ENCODE results near the gene DACT3. TPM values are rescaled to one million over a fixed set of nuclear protein-coding genes. Genes with fewer than 3 reads are reported as not detected.

The DACT3 gene
- total and polyA plus RNA-seq, 2 of the 4 experiments (the other 2 are of a cell fraction), result 1.6 to 4.9 TPM

- no peak overlapping the region for H2AK9ac ChIP-seq (replicated peaks; ENCODE audit: low read depth, low read length, poor library complexity)
- no peak overlapping the region for H4K8ac ChIP-seq (ENCODE audit: low read depth in 2 of 2, low read length in 2 of 2)
- no peak overlapping the region for H3K56ac ChIP-seq (ENCODE audit: extremely low read depth, insufficient read depth, low read length)
- no peak overlapping the region for H2BK120ac ChIP-seq (ENCODE audit: low read depth, low read length)
- intact Hi-C loops (cut with micrococcal nuclease), result no loop called here
- dilution Hi-C loops (cut with HindIII; ENCODE audit: low sequenced_read_pairs, unreplicated experiment), result no loop called here
- peaks cover 74% of the 10 kb centered on the region for H3K36me3 ChIP-seq (ENCODE audit: control insufficient read depth, insufficient read depth, low read length)
- H2AFZ ChIP-seq (replicated peaks; ENCODE audit: low read length, poor library complexity), result no peak overlapping the region
- 0 out of 2 replicates have a peak, but pooled peaks cover 8% of the 10 kb centered on the region for H3K9me1 ChIP-seq (ENCODE audit: insufficient read depth, low read length)
- H2BK20ac ChIP-seq (ENCODE audit: low read depth, low read length), result no peak overlapping the region
- ChIA-PET CTCF (no interaction called here), POLR2A (ENCODE audit: unreplicated experiment) (no interaction called here)
- H3K4ac ChIP-seq (ENCODE audit: low read depth, low read length), result no peak overlapping the region
- in situ Hi-C loops (cut with MboI; ENCODE audit: low sequenced_read_pairs), result no loop called here
- peaks cover 0 to 18% of the 10 kb centered on the region in 2 experiments; a peak in 3 of 4 replicates for H3K79me1 ChIP-seq (ENCODE audit: low read depth in 1 of 2, low read length in 2 of 2)
- H3K9ac ChIP-seq (ENCODE audit: low read depth, low read length), result no peak overlapping the region
- no peak overlapping the region; the same call in 1 of the 2 replicates for H2AK5ac ChIP-seq (ENCODE audit: low read depth, low read length)
- no peak overlapping the region for H3K27ac ChIP-seq (ENCODE audit: insufficient read depth, low read length)
- H2BK5ac ChIP-seq (ENCODE audit: low read depth, low read length, poor library complexity, severe bottlenecking), result no peak overlapping the region
- H3K23ac ChIP-seq (ENCODE audit: low read depth, low read length), result no peak overlapping the region
- TF ChIP-seq BHLHE40 (IDR thresholded peaks at IDR 0.05; ENCODE audit: low read depth, low read length) (no peak), MAZ (IDR thresholded peaks at IDR 0.05; ENCODE audit: borderline replicate concordance, low read depth, low read length) (no peak), CTCF (conservative IDR thresholded peaks at IDR 0.05; ENCODE audit: low read depth, low read length) (no peak), RCOR1 (IDR thresholded peaks at IDR 0.05; ENCODE audit: insufficient replicate concordance, low read length) (no peak), CEBPB (IDR thresholded peaks at IDR 0.05; ENCODE audit: low read depth, low read length) (no peak), USF2 (IDR thresholded peaks at IDR 0.05; ENCODE audit: low read depth, low read length) (no peak), CHD1 (IDR thresholded peaks at IDR 0.05; ENCODE audit: low read depth, low read length) (no peak), MXI1 (IDR thresholded peaks at IDR 0.05; ENCODE audit: borderline replicate concordance, low read depth, low read length) (no peak), RAD21 (IDR thresholded peaks at IDR 0.05; ENCODE audit: low read length) (no peak), SMC3 (IDR thresholded peaks at IDR 0.05; ENCODE audit: low read depth, low read length) (no peak), POLR2A (IDR thresholded peaks at IDR 0.05; ENCODE audit: low read depth, low read length) (no peak), NFE2L2 (IDR thresholded peaks at IDR 0.05; ENCODE audit: low read depth, low read length) (no peak), RFX5 (IDR thresholded peaks at IDR 0.05; ENCODE audit: low read depth, low read length) (no peak), ELK1 (IDR thresholded peaks at IDR 0.05; ENCODE audit: borderline replicate concordance, low read depth, low read length) (no peak), FOS (IDR thresholded peaks at IDR 0.05; ENCODE audit: low read depth, low read length) (no peak), MAFK (IDR thresholded peaks at IDR 0.05; ENCODE audit: low read depth, low read length) (no peak)
- DNase-seq (no peak), ATAC-seq (ENCODE audit: low read depth) (no peak)
- no peaks in the 10 kb centered on the region for H3K9me3 ChIP-seq (ENCODE audit: control insufficient read depth, insufficient read depth, low read length)
- no peaks in the 10 kb centered on the region for H3K4me1 ChIP-seq (ENCODE audit: control insufficient read depth, insufficient read depth, low read length)
- no peak overlapping the region for H3K18ac ChIP-seq (ENCODE audit: low read depth, low read length)
- no TSS peak for BruUV-seq (replicated peaks)
- H4K20me1 ChIP-seq (ENCODE audit: insufficient read depth, low read length), result peaks cover 19% of the 10 kb centered on the region; the same call in 1 of the 2 replicates
- H2BK15ac ChIP-seq (ENCODE audit: low read depth, low read length), result no peak overlapping the region
- no peak overlapping the region for H4K91ac ChIP-seq (ENCODE audit: insufficient read depth, low read depth, low read length)
- WGBS, 2 experiments (ENCODE audit: extremely low coverage in 2 of 2, insufficient read length in 1 of 2), result 73% methylated on average over 9 of the region's 9 CpGs; no CpG with 5 or more reads in 1 of the 2 experiments
- H3K4me2 ChIP-seq (ENCODE audit: low read depth, low read length), result no peak overlapping the region
- no peak overlapping the region for H3K4me3 ChIP-seq (ENCODE audit: insufficient read depth, low read depth, low read length)
- no peaks in the 10 kb centered on the region for H3K27me3 ChIP-seq (ENCODE audit: control insufficient read depth, insufficient read depth, low read length)
- no peak overlapping the region for H4K5ac ChIP-seq (ENCODE audit: low read depth, low read length)
- no peak overlapping the region for H3K14ac ChIP-seq (replicated peaks; ENCODE audit: low read depth, low read length)
Observed at GRCh38 chr19:46696866-46697203, 35.9 kb upstream of the DACT3 start.
